ENCODE measurements around the gene CPS1. TPM values are rescaled to one million over a fixed set of nuclear protein-coding genes. Genes with fewer than 3 reads are reported as not detected.

CPS1 gene
- total RNA-seq, 1 donor from 2014 or later = 8.0 TPM

DNA sequence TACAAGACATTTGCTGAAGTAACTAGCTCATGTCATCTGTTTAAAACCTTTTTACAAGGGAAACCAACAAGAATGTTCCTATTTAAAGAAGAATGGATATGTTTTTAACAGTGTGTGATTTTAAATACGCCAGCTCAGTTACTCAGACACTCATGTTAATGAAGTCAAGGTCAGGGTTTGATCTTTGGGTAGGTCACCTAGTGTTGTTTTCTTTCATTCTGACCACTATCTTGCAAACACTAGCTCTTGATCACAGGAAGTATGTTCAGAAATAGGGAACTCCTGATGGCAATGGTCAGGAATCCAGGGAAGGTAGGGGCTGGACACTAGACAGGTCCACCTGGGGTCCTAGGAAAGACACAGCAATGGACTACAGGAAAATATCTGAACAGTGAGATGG, 116.7 kb downstream of the CPS1 start:
- Mint-ChIP-seq H3K4me3 (ENCODE audit: unreplicated experiment) (no peak overlapping the region), H3K36me3 (ENCODE audit: low read depth, unreplicated experiment) (no peaks in the 10 kb centered on the region), H3K9me3 (ENCODE audit: unreplicated experiment) (no peaks in the 10 kb centered on the region), H3K27ac (ENCODE audit: unreplicated experiment) (no peak overlapping the region), H3K27me3 (ENCODE audit: low read depth, unreplicated experiment) (no peaks in the 10 kb centered on the region), H3K4me1 (ENCODE audit: low read depth, unreplicated experiment) (no peaks in the 10 kb centered on the region)
- Histone ChIP-seq H3K4me2 (ENCODE audit: low read length) (no peak overlapping the region), H3K79me2 (ENCODE audit: insufficient read depth, low read length) (no peaks in the 10 kb centered on the region), H4K20me1 (ENCODE audit: insufficient read depth, low read length) (no peaks in the 10 kb centered on the region), H3K27me3 (ENCODE audit: insufficient read depth, low read length) (no peaks in the 10 kb centered on the region), H3K4me3 (ENCODE audit: insufficient read depth, low read depth, low read length) (no peak overlapping the region), H3K4me1 (ENCODE audit: insufficient read depth, low read length) (no peaks in the 10 kb centered on the region), H3K27ac (ENCODE audit: low read depth, low read length) (no peak overlapping the region), H3K9me3 (ENCODE audit: insufficient read depth, low read depth, low read length) (no peaks in the 10 kb centered on the region), H3K36me3 (ENCODE audit: insufficient read depth, low read length) (no peaks in the 10 kb centered on the region), H2AFZ (ENCODE audit: low read depth, low read length) (no peak overlapping the region), H3K9ac (ENCODE audit: low read length) (no peak overlapping the region)
- FAIRE-seq = no peak
- DNase-seq (ENCODE audit: low read depth) = no peak
- TF ChIP-seq EZH2 (IDR thresholded peaks at IDR 0.05; ENCODE audit: insufficient read depth, low read length) = no peak
- TF ChIP-seq, protein P1, sequence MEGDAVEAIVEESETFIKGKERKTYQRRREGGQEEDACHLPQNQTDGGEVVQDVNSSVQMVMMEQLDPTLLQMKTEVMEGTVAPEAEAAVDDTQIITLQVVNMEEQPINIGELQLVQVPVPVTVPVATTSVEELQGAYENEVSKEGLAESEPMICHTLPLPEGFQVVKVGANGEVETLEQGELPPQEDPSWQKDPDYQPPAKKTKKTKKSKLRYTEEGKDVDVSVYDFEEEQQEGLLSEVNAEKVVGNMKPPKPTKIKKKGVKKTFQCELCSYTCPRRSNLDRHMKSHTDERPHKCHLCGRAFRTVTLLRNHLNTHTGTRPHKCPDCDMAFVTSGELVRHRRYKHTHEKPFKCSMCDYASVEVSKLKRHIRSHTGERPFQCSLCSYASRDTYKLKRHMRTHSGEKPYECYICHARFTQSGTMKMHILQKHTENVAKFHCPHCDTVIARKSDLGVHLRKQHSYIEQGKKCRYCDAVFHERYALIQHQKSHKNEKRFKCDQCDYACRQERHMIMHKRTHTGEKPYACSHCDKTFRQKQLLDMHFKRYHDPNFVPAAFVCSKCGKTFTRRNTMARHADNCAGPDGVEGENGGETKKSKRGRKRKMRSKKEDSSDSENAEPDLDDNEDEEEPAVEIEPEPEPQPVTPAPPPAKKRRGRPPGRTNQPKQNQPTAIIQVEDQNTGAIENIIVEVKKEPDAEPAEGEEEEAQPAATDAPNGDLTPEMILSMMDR (IDR thresholded peaks at IDR 0.05; ENCODE audit: insufficient read depth, low read depth, low read length) = no peak

DNA sequence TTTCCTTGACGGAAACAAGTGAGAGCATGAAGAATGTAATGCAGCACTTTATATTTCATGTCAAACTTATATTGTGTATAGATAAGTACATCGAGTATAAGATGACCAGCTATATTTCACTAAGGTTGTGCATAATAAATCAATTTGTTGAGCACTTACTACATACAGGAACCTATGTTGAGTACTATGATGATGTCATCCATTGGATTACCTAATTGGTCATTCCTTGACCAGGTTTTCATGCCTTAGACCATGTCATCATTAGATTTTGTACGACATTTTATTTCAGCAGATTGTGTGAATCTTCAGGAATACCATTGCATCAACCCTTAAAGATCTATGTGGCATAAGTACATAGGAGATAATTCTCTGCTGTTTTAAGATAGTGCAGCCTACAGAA, 119.7 kb downstream of the CPS1 start:
- Histone ChIP-seq H3K27me3 (ENCODE audit: insufficient read depth, low read length) (no peaks in the 10 kb centered on the region), H4K20me1 (ENCODE audit: insufficient read depth, low read length) (no peaks in the 10 kb centered on the region), H3K27ac (ENCODE audit: low read depth, low read length) (no peak overlapping the region), H3K9me3 (ENCODE audit: insufficient read depth, low read depth, low read length) (no peaks in the 10 kb centered on the region), H3K4me2 (ENCODE audit: low read length) (no peak overlapping the region), H3K4me3 (ENCODE audit: insufficient read depth, low read depth, low read length) (no peak overlapping the region), H3K79me2 (ENCODE audit: insufficient read depth, low read length) (no peaks in the 10 kb centered on the region), H3K36me3 (ENCODE audit: insufficient read depth, low read length) (no peaks in the 10 kb centered on the region), H3K9ac (ENCODE audit: low read length) (no peak overlapping the region), H2AFZ (ENCODE audit: low read depth, low read length) (no peak overlapping the region), H3K4me1 (ENCODE audit: insufficient read depth, low read length) (no peaks in the 10 kb centered on the region)
- TF ChIP-seq EZH2 (IDR thresholded peaks at IDR 0.05; ENCODE audit: insufficient read depth, low read length) = no peak
- TF ChIP-seq, protein P1 (IDR thresholded peaks at IDR 0.05; ENCODE audit: insufficient read depth, low read depth, low read length) = no peak
- FAIRE-seq (no peak), DNase-seq (ENCODE audit: low read depth) (no peak)
- Mint-ChIP-seq H3K4me3 (ENCODE audit: unreplicated experiment) (no peak overlapping the region), H3K27me3 (ENCODE audit: low read depth, unreplicated experiment) (no peaks in the 10 kb centered on the region), H3K36me3 (ENCODE audit: low read depth, unreplicated experiment) (no peaks in the 10 kb centered on the region), H3K9me3 (ENCODE audit: unreplicated experiment) (no peaks in the 10 kb centered on the region), H3K4me1 (ENCODE audit: low read depth, unreplicated experiment) (no peaks in the 10 kb centered on the region), H3K27ac (ENCODE audit: unreplicated experiment) (no peak overlapping the region)

DNA sequence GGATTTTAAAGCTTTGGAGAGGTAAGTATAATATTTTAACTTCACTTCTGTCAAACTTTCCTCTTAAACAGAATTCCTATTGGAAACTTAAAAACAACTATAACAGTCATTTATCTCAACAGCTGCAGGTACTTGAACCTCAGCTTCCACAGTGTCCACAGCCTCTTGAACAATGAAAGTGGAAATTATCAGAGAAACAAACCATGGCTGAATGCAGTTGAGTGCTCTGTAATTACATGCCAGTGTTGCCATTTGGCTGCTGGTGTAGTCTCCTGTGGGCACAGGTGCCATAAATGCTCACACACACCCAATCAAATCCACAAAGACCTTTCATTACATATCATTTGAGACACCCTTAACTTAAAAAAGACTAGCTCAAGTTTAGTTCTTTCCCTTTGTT, 125.1 kb downstream of the CPS1 start:
- Mint-ChIP-seq H3K4me1 (ENCODE audit: low read depth, unreplicated experiment) (no peaks in the 10 kb centered on the region), H3K27me3 (ENCODE audit: low read depth, unreplicated experiment) (no peaks in the 10 kb centered on the region), H3K36me3 (ENCODE audit: low read depth, unreplicated experiment) (no peaks in the 10 kb centered on the region), H3K27ac (ENCODE audit: unreplicated experiment) (no peak overlapping the region), H3K9me3 (ENCODE audit: unreplicated experiment) (no peaks in the 10 kb centered on the region), H3K4me3 (ENCODE audit: unreplicated experiment) (no peak overlapping the region)
- no peak for DNase-seq (ENCODE audit: low read depth)
- Histone ChIP-seq H3K4me3 (ENCODE audit: insufficient read depth, low read depth, low read length) (no peak overlapping the region), H3K27me3 (ENCODE audit: insufficient read depth, low read length) (no peaks in the 10 kb centered on the region), H3K79me2 (ENCODE audit: insufficient read depth, low read length) (no peaks in the 10 kb centered on the region), H3K36me3 (ENCODE audit: insufficient read depth, low read length) (no peaks in the 10 kb centered on the region), H3K9ac (ENCODE audit: low read length) (no peak overlapping the region), H2AFZ (ENCODE audit: low read depth, low read length) (no peak overlapping the region), H3K9me3 (ENCODE audit: insufficient read depth, low read depth, low read length) (no peaks in the 10 kb centered on the region), H4K20me1 (ENCODE audit: insufficient read depth, low read length) (no peaks in the 10 kb centered on the region), H3K27ac (ENCODE audit: low read depth, low read length) (no peak overlapping the region), H3K4me1 (ENCODE audit: insufficient read depth, low read length) (no peaks in the 10 kb centered on the region), H3K4me2 (ENCODE audit: low read length) (no peak overlapping the region)
- no peak for FAIRE-seq
- no peak for TF ChIP-seq EZH2 (IDR thresholded peaks at IDR 0.05; ENCODE audit: insufficient read depth, low read length)
- TF ChIP-seq, protein P1 (IDR thresholded peaks at IDR 0.05; ENCODE audit: insufficient read depth, low read depth, low read length) = no peak

All from astrocyte (in vitro differentiated cells and primary cell).